WERI-Rb-1 (cell line): ENCODE results near the gene DIAPH3.

ENCODE experiments used
- DNase-seq: peaks from one replicate; pipeline ENCODE4 v3.0.0-alpha.2; 2020
- H3K27ac ChIP-seq: fragments of 250-450 bp; sonication (Bioruptor Pico); 2 replicates; pipeline ENCODE4 v1.5.1; 2020; ENCODE audit warnings: mild to moderate bottlenecking, moderate library complexity
- H3K27me3 ChIP-seq: fragments of 250-450 bp; sonication (Bioruptor Pico); 2 replicates; pipeline ENCODE4 v1.5.1; 2021; ENCODE audit warnings: mild to moderate bottlenecking, low read depth, moderate library complexity; ENCODE audit not compliant: insufficient read depth, severe bottlenecking
- H3K36me3 ChIP-seq: fragments of 250-450 bp; sonication (Bioruptor Pico); 2 replicates; pipeline ENCODE4 v1.5.1; 2020; ENCODE audit warnings: mild to moderate bottlenecking, moderate library complexity
- H3K4me3 ChIP-seq: 2 replicates; pipeline ENCODE4 v1.5.1; 2011; ENCODE audit warnings: low read depth, mild to moderate bottlenecking, control low read depth, low read length
- H3K9me3 ChIP-seq: fragments of 250-450 bp; sonication (Bioruptor Pico); 2 replicates; pipeline ENCODE4 v1.5.1; 2021; ENCODE audit warnings: mild to moderate bottlenecking, moderate library complexity; ENCODE audit not compliant: severe bottlenecking
- CTCF ChIP-seq: IDR thresholded peaks from 2 replicates; pipeline ENCODE4 v1.5.1; 2011; ENCODE audit warnings: low read depth, mild to moderate bottlenecking, control low read depth, inconsistent platforms, low read length

The DIAPH3 gene

DNA sequence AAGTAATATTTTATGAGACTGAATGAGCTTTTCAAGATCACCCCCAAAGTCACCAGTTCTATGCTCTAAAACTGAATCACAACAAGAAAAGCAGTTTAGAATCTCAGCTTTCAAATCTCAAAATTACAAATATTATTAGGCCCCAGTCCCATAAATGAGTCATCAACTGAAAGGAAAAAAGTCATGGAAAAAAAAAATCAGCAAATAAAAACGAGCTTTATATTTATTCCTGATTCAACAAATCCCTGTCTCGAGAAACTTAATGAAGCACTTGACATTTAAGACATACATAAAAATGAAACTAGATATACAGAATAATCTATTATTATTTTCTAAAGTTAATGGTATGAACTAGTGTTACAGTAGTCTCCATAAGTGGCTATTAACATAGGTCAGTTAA lies 203.0 kb downstream of the DIAPH3 start:
- TF ChIP-seq CTCF: no peak
- no peak overlapping the region for H3K4me3 ChIP-seq
- no peak for DNase-seq
- no peaks in the 10 kb centered on the region for H3K9me3 ChIP-seq
- H3K27ac ChIP-seq: no peak overlapping the region
- no peaks in the 10 kb centered on the region for H3K27me3 ChIP-seq
- no peaks in the 10 kb centered on the region for H3K36me3 ChIP-seq

DNA sequence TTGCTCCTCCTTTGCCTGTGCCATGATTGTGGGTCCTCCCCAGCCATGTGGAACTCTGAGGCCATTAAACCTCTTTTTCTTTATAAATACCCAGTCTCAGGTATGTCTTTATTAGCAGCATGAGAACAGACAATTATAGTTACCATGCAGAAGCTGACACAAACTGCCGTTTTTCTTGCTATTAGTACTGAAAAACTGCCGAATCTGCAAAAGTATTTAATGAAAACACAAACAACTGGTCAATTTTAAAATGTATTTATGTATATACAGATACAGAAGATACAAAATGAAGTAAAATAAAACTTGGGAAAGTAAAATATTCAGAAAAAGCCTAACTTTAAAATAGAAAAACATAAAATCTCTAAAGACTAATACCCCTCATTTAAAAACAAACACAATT lies 206.3 kb downstream of the DIAPH3 start:
- Histone ChIP-seq H3K36me3 (no peaks in the 10 kb centered on the region), H3K27me3 (no peaks in the 10 kb centered on the region), H3K9me3 (no peaks in the 10 kb centered on the region), H3K4me3 (no peak overlapping the region), H3K27ac (no peak overlapping the region)
- DNase-seq: no peak
- no peak for TF ChIP-seq CTCF

- Histone ChIP-seq H3K27me3 (no peaks in the 10 kb centered on the region), H3K36me3 (no peaks in the 10 kb centered on the region), H3K9me3 (no peaks in the 10 kb centered on the region), H3K27ac (no peak overlapping the region), H3K4me3 (no peak overlapping the region)
- no peak for DNase-seq
- no peak for TF ChIP-seq CTCF
These were observed 209.1 kb downstream of the DIAPH3 start for GRCh38 chr13:59954601-59955000.

- Histone ChIP-seq H3K9me3 (no peaks in the 10 kb centered on the region), H3K27ac (no peak overlapping the region), H3K4me3 (no peak overlapping the region), H3K36me3 (no peaks in the 10 kb centered on the region), H3K27me3 (no peaks in the 10 kb centered on the region)
- no peak for DNase-seq
- no peak for TF ChIP-seq CTCF
These were observed 212.7 kb downstream of the DIAPH3 start for GRCh38 chr13:59951011-59951410.

- no peak for DNase-seq
- Histone ChIP-seq H3K4me3 (no peak overlapping the region), H3K9me3 (no peaks in the 10 kb centered on the region), H3K27me3 (no peaks in the 10 kb centered on the region), H3K27ac (no peak overlapping the region), H3K36me3 (no peaks in the 10 kb centered on the region)
- TF ChIP-seq CTCF: no peak
These were observed 213.5 kb downstream of the DIAPH3 start for GRCh38 chr13:59950266-59950665.

DNA sequence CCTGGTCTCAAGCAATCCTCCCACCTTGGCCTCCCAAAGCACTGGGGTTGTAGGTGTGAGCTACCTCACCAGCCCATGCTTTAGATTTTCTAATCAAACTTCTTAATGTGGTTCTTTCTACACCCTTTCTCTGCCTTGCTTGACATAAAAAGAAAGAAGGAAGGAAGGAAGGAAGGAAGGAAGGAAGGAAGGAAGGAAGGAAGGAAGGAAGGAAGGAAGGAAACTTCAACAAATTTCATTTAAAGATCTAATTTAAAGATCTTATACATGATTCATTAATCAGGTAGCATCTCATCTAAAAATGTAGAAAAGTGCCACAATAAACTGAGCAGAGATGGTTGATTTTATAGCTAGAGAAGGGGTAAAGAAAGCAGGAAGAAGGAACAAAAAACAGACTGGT lies 215.0 kb downstream of the DIAPH3 start:
- Histone ChIP-seq H3K27me3 (no peaks in the 10 kb centered on the region), H3K27ac (no peak overlapping the region), H3K9me3 (no peaks in the 10 kb centered on the region), H3K4me3 (no peak overlapping the region), H3K36me3 (no peaks in the 10 kb centered on the region)
- no peak for TF ChIP-seq CTCF
- no peak for DNase-seq
